NCI-H1930 (cell line): Measurements from ENCODE around the gene AUTS2.
"Not testable (repeated sequence)": the region's sequence is repeated elsewhere in the genome, so short reads cannot be mapped to it uniquely, and the experiment has no call there.

Experiments
- DNase-seq, 2 experiments: peaks; one replicate each; lab custom pipeline; 2025; lab: John Stamatoyannopoulos, UW

Gene AUTS2

GRCh38 chr7:70259502-70259901, 661.2 kb downstream of the AUTS2 start:
- DNase-seq: no peak

GRCh38 chr7:70263471-70264255, 665.4 kb downstream of the AUTS2 start:
- DNase-seq: no peak

- no peak for DNase-seq
These were observed 667.9 kb downstream of the AUTS2 start for GRCh38 chr7:70266186-70266585.

- peak; percentile 47 to 67 for DNase-seq
These were observed 669.3 kb downstream of the AUTS2 start for GRCh38 chr7:70267381-70268120.

GRCh38 chr7:70268179-70268578, 669.9 kb downstream of the AUTS2 start:
- DNase-seq: no peak

GRCh38 chr7:70270149-70270548, 671.9 kb downstream of the AUTS2 start:
- no peak for DNase-seq

- DNase-seq: peak; percentile 87 to 89
These were observed 673.4 kb downstream of the AUTS2 start for GRCh38 chr7:70271617-70272081.

GRCh38 chr7:70275570-70275969, 677.3 kb downstream of the AUTS2 start:
- DNase-seq: not testable (repeated sequence)

GRCh38 chr7:70285187-70285586, 686.9 kb downstream of the AUTS2 start:
- DNase-seq: peak; percentile 40 to 78

GRCh38 chr7:70285854-70286253, 687.6 kb downstream of the AUTS2 start:
- DNase-seq: no peak

GRCh38 chr7:70288781-70289456, 690.6 kb downstream of the AUTS2 start:
- DNase-seq: no peak

- DNase-seq: no peak
These were observed 694.4 kb downstream of the AUTS2 start for GRCh38 chr7:70292716-70293115.

GRCh38 chr7:70294211-70294911, 696.1 kb downstream of the AUTS2 start:
- no peak for DNase-seq

- DNase-seq: no peak
These were observed 700.7 kb downstream of the AUTS2 start for GRCh38 chr7:70298780-70299471.

- DNase-seq: no peak
These were observed 701.2 kb downstream of the AUTS2 start for GRCh38 chr7:70299472-70299807.

- no peak for DNase-seq
These were observed 703.5 kb downstream of the AUTS2 start for GRCh38 chr7:70301673-70302185.

GRCh38 chr7:70303309-70303708, 705.0 kb downstream of the AUTS2 start:
- DNase-seq: no peak

- DNase-seq: no peak
These were observed 705.5 kb downstream of the AUTS2 start for GRCh38 chr7:70303780-70304179.

- no peak for DNase-seq
These were observed 707.9 kb downstream of the AUTS2 start for GRCh38 chr7:70306173-70306572.

- DNase-seq: no peak
These were observed 709.4 kb downstream of the AUTS2 start for GRCh38 chr7:70307544-70308106.

- DNase-seq: no peak
These were observed 714.1 kb downstream of the AUTS2 start for GRCh38 chr7:70312336-70312735.
